Stimulated activated CD4-positive, alpha-beta T cell treated with anti-CD3 and anti-CD28 coated beads, TNF-alpha, amount 100 ng/mL, for 48 hours (primary cell): ENCODE results near the gene LGALS9.

ENCODE experiments used
- DNase-seq, 3 donors: peaks; one replicate each; pipeline ENCODE4 v3.0.0-alpha.2; 2020; ENCODE audit warnings: low read depth in 3 of 3

LGALS9 gene

DNA sequence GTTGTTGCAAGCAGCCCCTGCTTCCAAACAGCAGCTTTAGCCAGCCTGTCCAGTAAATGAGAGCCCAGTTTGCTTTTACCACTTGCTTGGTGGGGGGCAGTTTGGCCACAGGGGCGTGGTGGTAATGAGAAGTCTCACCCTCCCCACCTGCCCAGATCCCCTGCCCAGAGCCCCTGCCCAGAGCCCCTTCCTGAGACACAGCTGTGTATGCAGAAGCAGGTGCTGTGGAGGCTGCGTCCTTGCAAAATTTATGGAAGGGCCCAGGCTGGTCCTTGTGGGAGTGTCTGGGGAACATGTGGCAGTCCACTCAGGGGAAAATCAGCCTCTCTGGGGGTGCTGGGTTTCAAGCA lies 27.6 kb upstream of the LGALS9 start:
- DNase-seq: no peak

DNA sequence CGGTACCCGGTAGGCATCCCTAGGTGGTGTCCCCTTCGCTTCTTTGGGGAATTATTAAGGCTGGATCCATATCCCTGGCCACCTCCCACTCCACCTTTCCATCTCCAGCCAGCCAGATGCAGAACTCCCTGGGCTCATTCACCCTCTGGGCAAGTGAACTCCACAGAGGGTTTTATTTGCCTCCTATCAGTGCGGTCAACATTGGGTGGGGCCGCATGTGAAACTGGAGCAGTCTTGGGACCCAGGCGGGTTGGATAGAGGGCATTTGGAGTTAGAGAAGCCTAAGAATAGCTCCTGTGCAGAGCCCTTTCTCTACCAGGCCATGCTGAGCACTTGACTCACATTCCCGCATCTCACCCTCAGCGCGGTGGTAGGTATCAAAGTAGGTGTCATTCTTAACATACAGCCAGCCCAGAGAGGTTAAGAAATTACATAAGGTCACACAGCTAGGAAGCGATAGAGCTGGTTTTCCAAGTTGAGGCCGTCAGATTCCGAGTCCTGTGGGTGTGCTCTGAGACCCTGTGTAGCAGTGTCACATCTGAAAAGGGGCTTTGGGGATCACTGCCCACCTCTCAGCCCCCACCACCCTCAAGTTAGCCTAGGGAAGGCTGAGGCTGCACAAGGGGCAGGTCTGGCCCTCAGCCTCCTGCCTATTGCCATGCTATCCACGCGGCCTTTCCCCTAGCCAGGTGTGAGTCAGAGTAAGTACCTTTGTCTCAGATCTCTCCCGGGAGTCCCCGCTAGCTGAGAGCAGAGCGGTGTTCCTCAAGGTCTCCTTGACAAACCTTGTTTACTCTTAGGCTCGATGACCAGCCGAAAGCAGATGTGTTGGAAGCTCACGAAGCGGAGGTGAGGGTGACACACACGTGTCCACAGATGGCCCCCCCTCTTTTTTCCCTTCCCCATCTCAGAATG lies 26.9 kb upstream of the LGALS9 start:
- no peak for DNase-seq

DNA sequence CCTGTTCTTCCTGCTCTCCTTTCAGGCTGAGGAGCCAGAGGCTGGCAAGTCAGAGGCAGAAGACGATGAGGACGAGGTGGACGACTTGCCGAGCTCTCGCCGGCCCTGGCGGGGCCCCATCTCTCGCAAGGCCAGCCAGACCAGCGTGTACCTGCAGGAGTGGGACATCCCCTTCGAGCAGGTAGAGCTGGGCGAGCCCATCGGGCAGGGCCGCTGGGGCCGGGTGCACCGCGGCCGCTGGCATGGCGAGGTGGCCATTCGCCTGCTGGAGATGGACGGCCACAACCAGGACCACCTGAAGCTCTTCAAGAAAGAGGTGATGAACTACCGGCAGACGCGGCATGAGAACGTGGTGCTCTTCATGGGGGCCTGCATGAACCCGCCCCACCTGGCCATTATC lies 25.6 kb upstream of the LGALS9 start:
- no peak for DNase-seq

DNA sequence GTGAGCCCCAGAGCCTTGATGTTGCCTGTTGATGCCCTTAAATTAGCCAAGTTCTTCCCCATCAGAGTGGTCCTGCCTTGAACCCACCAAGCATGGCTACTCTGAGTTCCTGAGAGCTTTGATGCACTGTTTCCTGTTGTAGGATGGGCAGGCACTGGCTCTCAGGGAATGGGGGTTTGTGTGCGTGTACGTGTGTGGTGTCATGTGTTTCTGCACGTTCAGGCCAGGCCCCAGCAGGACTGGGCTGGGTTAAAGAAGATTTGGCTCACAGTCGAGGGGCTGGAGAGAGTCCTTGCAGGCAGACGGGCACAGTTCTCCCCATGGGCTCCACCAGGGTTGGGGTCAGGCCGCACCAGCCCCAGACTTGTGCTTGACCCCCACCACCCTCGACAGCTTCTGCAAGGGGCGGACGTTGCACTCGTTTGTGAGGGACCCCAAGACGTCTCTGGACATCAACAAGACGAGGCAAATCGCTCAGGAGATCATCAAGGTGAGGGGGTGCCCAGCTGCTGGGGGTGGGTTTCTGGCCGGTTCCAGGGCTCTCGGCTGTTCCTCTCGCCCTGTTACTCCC lies 23.4 kb upstream of the LGALS9 start:
- no peak for DNase-seq

DNA sequence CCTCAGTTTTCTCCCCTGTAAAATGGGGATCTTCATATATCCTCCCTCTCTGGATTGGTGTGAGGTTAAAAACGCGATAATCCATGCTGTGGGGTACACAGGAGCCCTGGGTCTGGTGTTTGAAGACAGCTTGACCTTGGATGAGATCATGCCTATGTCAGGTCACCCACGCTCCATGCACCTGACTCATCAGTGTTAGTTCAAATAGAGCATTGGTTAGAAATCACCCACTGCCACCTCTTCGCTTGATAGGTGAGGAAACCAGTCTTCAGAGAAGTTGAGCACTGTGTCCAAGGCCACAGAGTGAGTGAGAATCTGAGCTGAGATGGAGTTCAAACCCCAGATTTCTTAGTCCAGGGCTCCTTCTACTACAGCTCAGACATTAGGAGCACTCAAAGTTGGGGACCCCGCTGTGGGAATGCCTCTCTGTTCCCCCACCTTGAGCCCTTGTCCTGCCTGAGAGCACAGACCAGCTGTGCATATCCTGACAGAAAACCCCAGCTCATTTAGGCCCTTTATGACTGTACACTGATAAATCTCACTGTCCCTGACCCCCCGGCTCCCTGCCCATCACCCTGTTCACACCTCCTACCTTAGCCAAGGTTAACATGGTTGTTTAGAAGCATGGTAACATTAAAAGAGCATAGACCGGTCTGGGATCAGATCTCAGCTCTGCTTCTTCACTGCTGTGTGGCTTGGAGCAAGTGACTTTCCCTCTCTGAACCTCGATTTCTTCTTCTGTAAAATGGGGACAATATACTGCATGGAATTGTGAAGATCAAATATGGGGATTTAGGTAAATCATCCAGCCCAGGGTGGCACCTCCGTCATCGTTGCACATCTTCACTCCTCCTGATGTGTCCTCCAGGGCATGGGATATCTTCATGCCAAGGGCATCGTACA lies 22.4 kb upstream of the LGALS9 start:
- DNase-seq: no peak

DNA sequence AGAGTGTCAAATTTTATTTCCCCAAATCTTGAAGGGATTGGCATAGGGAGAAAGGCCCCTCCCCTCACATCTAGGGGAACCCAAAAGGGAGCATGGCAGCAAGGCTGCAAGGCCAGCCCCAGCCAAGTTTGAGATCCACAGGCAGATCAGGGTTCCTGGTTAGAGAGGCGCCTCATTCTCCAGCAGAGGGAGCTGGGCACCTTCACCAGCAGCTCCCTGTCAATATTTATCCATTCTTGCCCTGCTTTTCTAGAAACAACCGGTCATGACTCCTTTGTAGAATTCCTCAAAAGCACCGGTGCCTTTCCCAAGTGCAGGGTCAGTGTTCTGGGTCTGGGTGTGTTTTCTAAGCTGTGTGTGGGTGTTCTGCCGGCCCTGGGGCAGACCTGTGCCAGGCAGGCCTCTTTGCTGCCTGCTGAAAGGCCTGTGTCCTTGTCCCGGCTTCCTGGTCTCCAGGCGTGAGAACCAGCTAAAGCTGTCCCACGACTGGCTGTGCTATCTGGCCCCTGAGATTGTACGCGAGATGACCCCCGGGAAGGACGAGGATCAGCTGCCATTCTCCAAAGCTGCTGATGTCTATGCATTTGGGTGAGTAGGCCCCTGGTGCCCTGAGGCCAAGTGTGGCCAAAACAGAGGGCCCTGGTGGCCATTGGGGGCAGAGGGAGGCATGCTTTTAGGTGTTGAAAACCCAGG lies 21.2 kb upstream of the LGALS9 start:
- no peak for DNase-seq

DNA sequence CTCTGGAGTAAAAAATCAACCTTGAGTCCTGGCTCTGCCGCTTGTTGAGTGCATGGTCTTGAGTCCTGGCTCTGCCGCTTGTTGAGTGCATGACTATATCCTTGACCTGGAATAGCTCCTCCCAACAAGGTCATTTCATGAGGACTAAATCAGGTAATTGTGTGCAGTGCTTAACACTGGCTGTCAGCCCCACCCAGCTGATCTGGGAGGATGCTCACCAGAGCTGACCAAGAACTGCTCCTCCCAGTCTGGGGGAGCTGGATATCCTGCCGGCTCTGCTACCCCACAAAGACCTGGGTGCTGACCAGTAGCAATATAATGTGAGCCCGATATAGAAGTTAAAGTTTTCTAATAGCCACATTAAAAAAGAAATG lies 20.7 kb upstream of the LGALS9 start:
- DNase-seq: no peak

DNA sequence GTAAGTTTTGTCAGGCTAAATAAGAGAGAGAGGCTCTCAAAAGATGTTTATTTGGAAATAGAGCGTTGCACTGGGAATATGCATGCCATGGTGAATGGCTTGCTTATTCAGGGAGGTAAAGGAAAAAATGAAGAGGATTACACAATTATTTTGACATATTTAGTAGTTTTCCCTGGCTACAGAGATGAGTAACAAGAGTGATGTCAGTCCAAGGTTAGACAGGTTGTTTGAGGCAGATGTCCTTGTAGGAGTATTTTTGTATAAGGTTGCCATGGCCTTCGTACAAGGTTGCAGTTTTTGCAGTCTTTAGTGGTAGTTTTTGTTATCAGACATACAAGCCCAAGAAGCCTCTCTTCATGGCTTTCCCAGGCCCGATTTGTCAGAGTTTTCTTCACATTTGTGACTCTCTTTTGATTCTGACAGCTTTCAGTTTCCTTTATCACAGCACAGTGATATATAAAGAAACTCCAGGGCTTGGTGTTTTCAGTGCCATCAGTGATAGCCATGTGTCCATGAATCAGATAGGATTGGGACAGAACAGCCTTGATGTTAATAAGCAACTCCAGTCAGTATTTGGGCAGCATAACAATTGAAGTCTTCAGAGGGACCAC lies 18.7 kb upstream of the LGALS9 start:
- DNase-seq: no peak

DNA sequence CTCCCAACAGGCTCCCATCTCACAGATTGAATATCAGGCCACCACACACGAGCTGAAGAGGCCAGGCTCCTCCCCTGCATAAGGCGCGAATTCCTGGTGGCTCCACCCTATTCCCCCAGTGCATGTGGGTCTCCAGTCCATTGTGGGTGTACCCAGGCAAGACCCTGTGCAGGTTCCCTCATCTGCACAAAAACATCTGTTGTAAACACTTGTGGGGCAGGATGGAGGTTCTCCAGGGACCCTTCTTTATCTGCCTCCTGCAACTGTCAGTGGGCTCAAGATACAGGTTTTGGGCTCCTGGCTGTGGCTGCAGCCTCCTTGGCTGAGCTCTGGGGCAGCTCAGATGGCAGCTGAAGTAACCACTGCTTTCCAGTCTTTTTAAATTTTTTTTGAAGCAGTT lies 17.6 kb upstream of the LGALS9 start:
- DNase-seq: no peak

DNA sequence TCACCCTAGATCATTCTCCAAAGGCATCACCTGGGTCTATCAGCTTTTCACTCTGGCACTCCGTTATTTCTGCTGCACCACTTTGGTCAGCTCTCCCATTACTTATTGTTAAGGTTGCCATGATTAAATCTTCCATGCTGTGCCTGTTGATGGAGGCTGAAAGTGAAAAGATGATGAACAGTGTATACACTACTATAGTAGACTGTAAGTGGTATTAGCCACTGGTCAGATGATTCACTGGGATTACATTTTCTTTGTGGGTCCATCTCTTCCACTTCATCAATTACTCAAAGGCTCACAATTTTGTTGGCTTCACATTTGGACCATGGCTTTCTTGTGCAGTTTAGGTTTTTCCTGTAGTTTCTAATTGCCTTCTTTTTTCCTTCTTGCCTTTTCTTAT lies 15.9 kb upstream of the LGALS9 start:
- DNase-seq: no peak

DNA sequence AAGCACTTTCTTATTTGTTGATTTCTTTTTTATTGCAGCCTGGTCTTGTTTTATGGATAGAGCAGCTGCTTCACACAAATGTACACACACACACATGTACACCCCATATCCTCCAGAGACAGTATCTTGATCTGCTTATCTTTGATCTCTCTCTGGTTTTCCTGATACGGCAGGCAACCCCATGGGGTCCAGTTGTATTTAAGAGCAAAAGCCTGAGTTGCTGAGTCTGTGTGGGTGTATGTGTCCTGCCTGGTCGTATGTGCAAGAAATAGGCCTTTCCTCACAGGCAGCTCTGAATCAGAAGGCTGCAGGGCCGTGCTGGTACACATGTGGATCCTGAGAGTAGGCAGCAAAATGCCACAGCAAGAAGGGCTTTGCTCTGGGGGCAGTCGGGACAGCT lies 14.6 kb upstream of the LGALS9 start:
- DNase-seq: no peak

DNA sequence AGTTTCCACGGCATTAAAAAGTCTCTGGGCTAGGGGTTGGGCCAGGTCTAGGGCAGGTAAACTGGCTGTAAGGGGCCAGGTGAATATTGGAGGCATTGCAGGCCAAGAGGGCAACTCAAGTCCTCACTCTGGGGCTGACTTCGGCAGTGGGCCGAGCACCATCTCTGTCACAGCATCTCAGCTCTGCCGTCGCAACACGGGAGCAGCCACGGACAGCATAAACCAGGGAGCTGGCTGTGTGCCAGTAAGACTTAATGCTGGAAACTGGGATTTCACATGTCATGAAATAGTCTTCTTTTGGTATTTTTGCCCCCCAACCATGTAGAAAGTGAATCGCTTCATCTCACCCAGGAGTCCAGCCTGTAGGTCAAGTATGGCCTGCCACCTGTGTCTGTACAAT lies 12.6 kb upstream of the LGALS9 start:
- no peak for DNase-seq

DNA sequence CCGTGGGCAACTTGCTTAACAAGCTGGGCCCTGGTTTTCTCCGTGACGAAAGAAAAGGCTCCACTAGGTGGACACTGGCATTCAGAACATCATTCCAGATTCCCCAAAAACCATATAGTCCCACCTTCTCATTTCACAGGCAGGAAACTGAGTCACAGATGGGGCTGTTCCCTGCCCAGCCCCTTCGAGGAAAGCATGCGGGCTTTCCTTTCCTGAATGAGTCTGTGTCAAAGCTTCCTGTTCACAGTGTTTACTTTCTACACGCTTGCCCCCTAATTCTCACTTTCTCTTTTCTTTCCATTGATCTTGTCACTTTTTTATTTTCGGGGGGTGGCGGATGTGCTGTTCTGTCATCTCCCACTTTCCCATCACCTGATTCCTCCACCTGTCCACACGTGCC lies 10.3 kb upstream of the LGALS9 start:
- no peak for DNase-seq

DNA sequence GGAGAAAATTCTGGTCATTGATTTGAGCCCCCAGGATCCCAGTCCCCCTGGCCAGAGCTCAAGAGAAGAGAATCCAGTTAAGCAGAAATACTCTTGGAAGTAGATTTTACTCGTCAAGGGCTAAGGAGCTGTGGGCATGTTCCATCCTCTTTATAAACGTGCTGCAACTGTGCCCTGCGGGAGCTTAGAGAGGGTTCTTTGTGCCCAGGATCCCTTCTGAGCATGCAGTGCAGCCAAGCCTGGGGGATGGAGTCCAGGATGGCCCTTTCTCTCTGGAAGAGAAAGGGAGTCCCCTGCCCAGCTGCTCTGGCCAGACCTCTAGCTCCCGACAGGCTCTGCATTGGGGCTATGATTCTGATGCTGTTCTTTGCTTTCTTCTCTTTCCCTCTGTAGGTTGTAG lies 9.5 kb upstream of the LGALS9 start:
- no peak for DNase-seq

DNA sequence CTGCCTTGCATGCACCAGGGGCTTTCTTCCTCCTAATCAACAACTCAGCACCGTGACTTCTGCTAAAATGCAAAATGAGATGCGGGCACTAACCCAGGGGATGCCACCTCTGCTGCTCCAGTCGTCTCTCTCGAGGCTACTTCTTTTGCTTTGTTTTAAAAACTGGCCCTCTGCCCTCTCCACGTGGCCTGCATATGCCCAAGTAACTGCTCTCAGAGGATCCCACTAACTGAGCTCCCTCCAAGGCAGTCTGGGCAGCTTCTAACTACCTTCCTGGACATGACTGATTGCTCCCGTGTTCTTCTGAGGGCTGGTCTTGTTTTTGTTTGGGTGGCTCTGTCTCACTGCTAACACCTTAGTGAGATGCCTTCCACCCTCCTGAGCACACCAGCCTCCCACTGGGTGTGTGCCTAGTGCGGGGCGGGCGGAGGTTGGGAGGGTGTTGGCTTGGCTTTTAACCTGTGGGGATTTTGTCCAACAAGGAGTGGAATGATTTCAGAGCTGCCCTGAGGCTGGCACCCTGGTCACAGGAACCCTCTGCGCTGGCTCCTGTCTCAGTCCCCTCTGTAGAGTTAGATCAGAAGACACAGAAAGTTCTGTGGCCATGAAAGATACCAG lies 8.9 kb upstream of the LGALS9 start:
- no peak for DNase-seq

DNA sequence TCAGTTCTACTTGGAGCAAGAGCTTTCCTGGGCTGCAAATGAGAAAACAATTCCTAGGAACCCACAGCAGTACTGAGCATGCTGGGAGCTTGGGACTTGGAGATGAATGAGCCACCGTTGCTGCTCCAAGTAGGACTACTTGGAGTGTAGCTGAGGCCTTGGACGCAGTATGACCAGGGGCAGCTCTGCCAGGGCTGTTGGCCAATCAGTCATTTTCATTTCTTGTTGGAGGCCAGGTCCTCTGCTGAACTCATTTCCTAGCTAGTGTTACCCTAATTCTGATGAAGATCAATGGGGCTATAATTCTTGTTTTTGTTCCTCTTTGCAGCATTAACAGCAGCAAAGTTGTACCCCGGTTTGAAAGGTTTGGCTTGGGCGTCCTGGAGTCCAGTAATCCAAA lies 8.0 kb upstream of the LGALS9 start:
- DNase-seq: no peak

DNA sequence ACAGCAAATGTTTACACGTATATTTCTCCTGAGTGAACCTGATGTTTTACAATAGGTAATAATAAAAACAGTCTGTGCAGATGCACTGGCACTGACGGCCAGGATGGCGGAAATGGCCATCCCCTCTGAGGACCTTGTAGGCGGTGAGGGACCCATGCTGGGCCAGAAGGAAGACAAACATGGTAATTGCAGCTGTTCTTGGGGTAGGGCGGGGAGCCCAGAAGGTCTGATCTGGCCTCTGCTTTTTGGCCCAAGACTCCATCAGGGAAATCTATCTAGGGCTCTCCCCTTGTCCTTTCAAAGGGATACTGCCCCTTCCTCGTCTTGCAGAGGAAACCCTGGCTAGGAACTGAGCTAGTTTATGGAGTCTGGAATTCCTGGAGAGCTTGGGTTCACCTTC lies 7.4 kb upstream of the LGALS9 start:
- no peak for DNase-seq

DNA sequence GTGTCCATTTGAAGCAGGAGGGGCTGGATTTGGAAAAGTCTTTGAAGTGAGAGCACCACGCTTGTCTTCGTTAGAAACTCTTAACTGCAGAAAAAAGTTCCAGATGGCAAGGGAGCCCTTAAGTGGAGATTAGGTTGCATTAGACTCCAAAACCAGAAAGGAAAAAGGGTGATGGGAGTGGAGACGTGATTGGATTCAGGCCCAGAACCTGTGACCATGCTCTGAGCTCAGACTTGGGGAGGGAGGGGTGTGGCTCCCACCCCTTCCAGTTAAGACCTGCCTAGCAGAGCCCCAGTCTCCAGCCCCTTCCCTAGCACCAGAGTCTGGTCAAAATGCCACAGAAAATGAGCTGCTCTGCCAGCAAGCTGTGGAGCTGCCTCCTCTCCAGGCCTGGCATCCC lies 6.4 kb upstream of the LGALS9 start:
- no peak for DNase-seq

DNA sequence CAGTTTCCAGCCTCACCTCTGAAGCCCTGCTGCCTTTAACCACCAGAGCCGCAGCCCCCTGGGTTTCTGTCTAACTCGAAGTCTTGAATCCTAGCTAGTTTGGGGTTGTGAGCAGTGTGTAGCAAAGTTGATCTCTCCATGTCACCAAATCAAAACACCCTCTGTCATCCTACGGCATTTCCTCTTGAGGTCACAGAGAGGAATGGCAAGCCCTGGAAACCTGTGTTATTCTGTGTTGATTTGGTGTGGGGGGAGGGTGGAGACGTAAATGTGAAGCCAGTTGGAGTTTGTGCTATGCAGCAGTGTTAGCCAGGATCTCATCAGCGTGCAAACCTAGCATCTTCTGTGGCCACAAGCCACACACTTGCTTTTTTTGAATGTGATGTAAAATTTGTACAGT lies 5.1 kb upstream of the LGALS9 start:
- DNase-seq: no peak

DNA sequence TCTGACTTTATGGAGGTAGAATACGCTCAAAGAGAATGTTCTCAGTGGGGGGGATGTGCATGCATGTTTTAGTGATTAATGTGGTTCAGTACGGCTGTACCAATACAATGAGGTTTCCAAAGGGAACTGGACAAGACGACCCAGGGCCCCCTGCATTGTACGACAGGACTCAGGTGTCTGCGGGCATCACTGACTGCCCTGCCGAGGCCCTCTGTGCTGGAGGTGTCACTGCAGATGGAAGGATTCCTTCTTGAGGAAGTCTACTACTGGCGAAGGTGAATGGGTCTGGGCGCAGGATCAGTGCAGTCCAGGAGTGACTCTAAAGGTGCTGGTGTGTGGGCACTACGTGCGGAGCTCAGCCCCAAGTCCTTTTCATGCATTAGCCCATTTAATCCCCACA lies 3.5 kb upstream of the LGALS9 start:
- DNase-seq: no peak

DNA sequence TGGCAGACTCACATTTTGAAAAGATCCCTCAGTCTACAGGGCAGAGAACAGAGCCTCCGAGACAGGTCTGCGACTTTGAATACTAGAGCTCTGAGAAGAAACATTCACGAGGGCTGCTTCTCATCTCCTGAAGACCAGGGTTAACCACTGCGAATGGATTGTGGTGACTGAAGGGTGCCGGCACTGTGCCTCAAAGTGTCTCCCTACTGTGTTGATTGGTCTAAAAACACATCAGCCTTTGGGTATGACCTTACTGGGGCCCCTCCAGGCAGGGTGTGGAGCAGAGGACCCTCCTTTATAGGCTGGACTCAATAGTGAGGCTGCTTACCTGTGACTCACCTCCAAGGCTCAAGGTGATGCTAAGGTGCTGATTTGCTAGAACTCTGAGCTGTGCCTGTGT lies 2.6 kb upstream of the LGALS9 start:
- DNase-seq: no peak
